Uterus (tissue), 4 donors: ENCODE measurements around the gene SPIB. TPM values are rescaled to one million over a fixed set of nuclear protein-coding genes. Genes with fewer than 3 reads are reported as not detected.

ENCODE experiments used
- DNase-seq, 2 donors: peaks; one replicate each; pipeline ENCODE4 v3.0.0-alpha.2; 2019 to 2020
- H3K27ac ChIP-seq, 2 donors: fragments of 200-600 bp; sonication (generic); 1 replicate in 1 of 2; 2 replicates in 1 of 2; pipeline ENCODE4 v1.5.1; 2016 to 2018
- H3K27me3 ChIP-seq, 2 donors: fragments of 200-600 bp; sonication (generic); one replicate each; pipeline ENCODE4 v1.5.1; 2018 to 2019; ENCODE audit warnings: control low read depth in 1 of 2
- H3K36me3 ChIP-seq, 2 donors: fragments of 200-600 bp; sonication (generic); one replicate each; pipeline ENCODE4 v1.5.1; 2019; ENCODE audit warnings: control low read depth in 1 of 2
- H3K4me1 ChIP-seq, 2 donors: fragments of 200-600 bp; sonication (generic); one replicate each; pipeline ENCODE4 v1.5.1; 2018 to 2019; ENCODE audit warnings: control low read depth in 1 of 2
- H3K4me3 ChIP-seq, 2 donors: fragments of 200-600 bp; sonication (generic); 1 replicate in 1 of 2; 2 replicates in 1 of 2; pipeline ENCODE4 v1.5.1; 2018 to 2019; ENCODE audit warnings: mild to moderate bottlenecking in 1 of 2
- H3K9me3 ChIP-seq, 2 donors: fragments of 200-600 bp; sonication (generic); one replicate each; pipeline ENCODE4 v1.5.1; 2019; ENCODE audit warnings: control low read depth in 1 of 2
- CTCF ChIP-seq, 4 experiments: fragments of 200-600 bp in 2 of 4; fragments of 450-650 bp in 2 of 4; sonication (generic) in 2 of 4; IDR thresholded peaks; one replicate each; pipeline ENCODE4 v1.5.1; 2016 to 2019; ENCODE audit warnings: antibody characterized with exemption in 4 of 4, mild to moderate bottlenecking in 2 of 4, moderate library complexity in 1 of 4
- POLR2A ChIP-seq, 2 donors: fragments of 450-650 bp; IDR thresholded peaks; one replicate each; pipeline ENCODE4 v1.6.1; 2016; ENCODE audit warnings: antibody characterized with exemption in 2 of 2, mild to moderate bottlenecking in 1 of 2, moderate library complexity in 1 of 2
- intact Hi-C: fragments of 100-400 bp; cut with DNase I; formaldehyde crosslinking; loops from one replicate; pipeline ENCODE4 v1.15.1; 2023; ENCODE audit warnings: low total_unique reads
- total RNA-seq, 4 donors: library from RNA; depleted of rRNA in 3 of 4; stranded (reverse); fragments of >200 nt in 3 of 4; gene quantifications; one replicate each; pipeline versions ENCODE4 v1.1.0 to v1.2.4, GENCODE V29; 2014 to 2023
- donor health status: DM: yes; HTN: yes; CAD: no.

The SPIB gene
- total RNA-seq, 4 donors from 2014 or later = under 0.01 to 2.1 TPM; not detected in 2

GRCh38 chr19:50412419-50412818, 6.3 kb upstream of the SPIB start:
- Histone ChIP-seq H3K36me3 (no peaks in the 10 kb centered on the region), H3K4me3 (no peak overlapping the region), H3K9me3 (no peaks in the 10 kb centered on the region), H3K27ac (no peak overlapping the region), H3K27me3 (no peaks in the 10 kb centered on the region), H3K4me1 (no peaks in the 10 kb centered on the region)
- intact Hi-C loops = loop anchor here (5.0 kb wide), 1 partner anchor 45 kb away; the partner anchor contains the start of gene NAPSA
- no peak for DNase-seq
- TF ChIP-seq CTCF (IDR thresholded peaks at IDR 0.05) (no peak), POLR2A (IDR thresholded peaks at IDR 0.05) (no peak)

GRCh38 chr19:50413096-50413495, 5.6 kb upstream of the SPIB start:
- TF ChIP-seq CTCF (IDR thresholded peaks at IDR 0.05) (no peak), POLR2A (IDR thresholded peaks at IDR 0.05) (no peak)

GRCh38 chr19:50413531-50413930, 5.2 kb upstream of the SPIB start:
- intact Hi-C loops = loop anchor here (5.0 kb wide), 1 partner anchor 46 kb away; the partner anchor contains the start of gene NAPSA

More at GRCh38 chr19:50413096-50413495, 5.6 kb upstream of the SPIB start:
- DNase-seq = no peak
- peaks cover 0 to 1% of the 10 kb centered on the region in 2 donors for H3K27me3 ChIP-seq
- H3K36me3 ChIP-seq = no peaks in the 10 kb centered on the region
- H3K27ac ChIP-seq = no peak overlapping the region
- no peaks in the 10 kb centered on the region for H3K9me3 ChIP-seq
- no peak overlapping the region for H3K4me3 ChIP-seq
- no peaks in the 10 kb centered on the region for H3K4me1 ChIP-seq
- intact Hi-C loops = loop anchor here (5.0 kb wide), 1 partner anchor 46 kb away; the partner anchor contains the start of gene NAPSA

GRCh38 chr19:50414864-50415660, 3.7 kb upstream of the SPIB start:
- Histone ChIP-seq H3K4me1 (no peaks in the 10 kb centered on the region), H3K9me3 (no peaks in the 10 kb centered on the region), H3K27me3 (peaks cover 0 to 13% of the 10 kb centered on the region in 2 donors), H3K27ac (no peak overlapping the region), H3K4me3 (no peak overlapping the region), H3K36me3 (no peaks in the 10 kb centered on the region)
- no peak for TF ChIP-seq POLR2A (IDR thresholded peaks at IDR 0.05)
- TF ChIP-seq CTCF (IDR thresholded peaks at IDR 0.05) = peak; percentile 76 to 82 (median 80)
- peak; percentile 58 to 73 for DNase-seq
- intact Hi-C loops = loop anchor here (5.0 kb wide), 1 partner anchor 48 kb away; the partner anchor contains the start of gene NAPSA

More at GRCh38 chr19:50413531-50413930, 5.2 kb upstream of the SPIB start:
- no peak overlapping the region for H3K4me3 ChIP-seq
- H3K27ac ChIP-seq = no peak overlapping the region
- DNase-seq = no peak
- H3K36me3 ChIP-seq = no peaks in the 10 kb centered on the region
- H3K9me3 ChIP-seq = no peaks in the 10 kb centered on the region
- peaks cover 0 to 5% of the 10 kb centered on the region in 2 donors for H3K27me3 ChIP-seq
- TF ChIP-seq POLR2A (IDR thresholded peaks at IDR 0.05) (no peak), CTCF (IDR thresholded peaks at IDR 0.05) (no peak)
- no peaks in the 10 kb centered on the region for H3K4me1 ChIP-seq

- Histone ChIP-seq H3K27ac (no peak overlapping the region), H3K36me3 (no peaks in the 10 kb centered on the region), H3K27me3 (peaks cover 0 to 18% of the 10 kb centered on the region in 2 donors), H3K9me3 (no peaks in the 10 kb centered on the region), H3K4me1 (no peaks in the 10 kb centered on the region), H3K4me3 (no peak overlapping the region)
- TF ChIP-seq CTCF (IDR thresholded peaks at IDR 0.05) (no peak), POLR2A (IDR thresholded peaks at IDR 0.05) (no peak)
- DNase-seq = no peak
- intact Hi-C loops = no loop called here
These were observed 3.1 kb upstream of the SPIB start for GRCh38 chr19:50415661-50416033.
